GM18870 (cell line): ENCODE measurements around the gene IFT81.
"Not testable (repeated sequence)": the region's sequence is repeated elsewhere in the genome, so short reads cannot be mapped to it uniquely, and the experiment has no call there.

Experiments
- ATAC-seq: cut with Tn5 transposase; IDR thresholded peaks from one replicate; pipeline ENCODE4 v1.9.1; 2021; ENCODE audit warnings: moderate library complexity; ENCODE audit not compliant: unreplicated experiment

The IFT81 gene

DNA sequence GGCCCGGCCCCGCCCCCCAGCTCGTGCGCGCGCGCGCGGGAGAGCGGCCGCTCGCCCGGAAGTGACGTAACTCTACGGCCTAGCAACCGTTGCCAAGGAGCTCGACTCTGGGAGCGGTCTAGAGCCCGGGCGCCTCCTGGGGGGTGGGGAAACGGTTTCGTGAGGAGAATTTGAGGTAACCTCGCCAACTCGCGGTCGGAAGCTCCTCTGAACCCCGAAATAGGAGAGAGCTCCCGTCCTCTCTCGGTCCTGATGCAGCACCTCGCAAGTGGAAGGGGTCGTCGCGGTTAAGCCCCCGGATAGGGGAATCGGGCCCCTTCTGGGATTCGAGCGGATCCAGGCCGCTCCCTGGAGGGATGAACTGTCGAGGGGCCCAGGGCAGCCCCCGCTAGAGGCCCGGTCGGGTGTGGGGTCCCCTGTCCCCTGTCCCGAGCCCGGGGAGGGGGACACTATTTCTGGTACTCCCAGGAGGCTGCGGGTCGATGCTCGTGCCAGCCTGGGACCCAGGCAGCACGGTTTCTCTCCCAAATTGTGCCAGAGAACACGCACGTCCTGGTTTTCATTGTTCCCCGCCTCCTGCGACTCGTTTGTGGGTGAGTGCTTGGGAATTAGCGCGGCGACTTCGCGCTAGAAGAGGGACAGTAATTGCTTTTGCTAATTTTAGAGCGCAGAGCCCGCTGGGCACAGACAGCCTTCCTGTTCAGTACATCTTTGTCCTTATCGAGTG, at the start of gene IFT81:
Gene IFT81 (plus strand): TSS at position 89 of the 727 bp plus-strand sequence. CDS start 3,024 bp downstream, outside the sequence.
- no peak for ATAC-seq

- ATAC-seq, result no peak
Observed at GRCh38 chr12:110075880-110076279, 48.3 kb upstream of the IFT81 start.

GRCh38 chr12:110077800-110078199, 46.4 kb upstream of the IFT81 start:
- ATAC-seq, result no peak

- peak; percentile 80 for ATAC-seq
Observed at GRCh38 chr12:110079477-110080400, 44.4 kb upstream of the IFT81 start.

- no peak for ATAC-seq
Observed at GRCh38 chr12:110080410-110080809, 43.7 kb upstream of the IFT81 start.

DNA sequence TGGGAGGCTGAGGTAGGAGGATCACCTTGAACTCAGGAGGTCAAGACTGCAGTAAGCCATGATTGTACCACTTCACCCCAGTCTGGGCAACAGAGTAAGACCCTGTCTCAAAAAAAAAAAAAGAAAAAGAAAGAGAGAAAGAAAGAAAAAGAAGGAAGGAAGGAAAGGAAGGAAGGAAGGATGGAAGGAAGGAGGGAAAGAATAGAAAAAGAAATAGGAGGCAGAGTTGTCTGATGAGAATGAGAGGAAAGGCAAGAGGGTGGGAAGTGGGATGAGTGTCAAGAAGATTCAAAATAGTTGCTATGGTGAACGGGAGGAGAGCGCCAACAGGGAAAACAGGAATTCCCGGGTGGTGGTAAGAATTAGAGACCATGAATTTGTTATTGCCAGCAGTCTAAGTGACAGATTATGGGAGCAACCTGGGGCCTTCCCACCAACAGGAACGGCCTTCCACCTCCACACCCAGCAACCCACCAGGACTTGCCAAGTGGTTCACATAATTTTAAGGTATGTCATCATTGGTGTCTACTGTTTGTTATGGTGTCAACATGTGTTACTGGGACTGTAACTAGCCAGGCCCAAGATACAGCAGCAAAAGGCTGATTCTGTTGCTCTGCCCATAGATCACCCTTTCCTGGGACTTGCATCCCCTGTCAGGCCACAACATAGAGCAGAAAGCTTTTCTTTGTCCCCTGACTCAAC, 39.7 kb upstream of the IFT81 start:
- no peak for ATAC-seq

GRCh38 chr12:110088216-110088615, 35.9 kb upstream of the IFT81 start:
- ATAC-seq, result not testable (repeated sequence)

- ATAC-seq, result no peak
Observed at GRCh38 chr12:110088936-110089335, 35.2 kb upstream of the IFT81 start.

DNA sequence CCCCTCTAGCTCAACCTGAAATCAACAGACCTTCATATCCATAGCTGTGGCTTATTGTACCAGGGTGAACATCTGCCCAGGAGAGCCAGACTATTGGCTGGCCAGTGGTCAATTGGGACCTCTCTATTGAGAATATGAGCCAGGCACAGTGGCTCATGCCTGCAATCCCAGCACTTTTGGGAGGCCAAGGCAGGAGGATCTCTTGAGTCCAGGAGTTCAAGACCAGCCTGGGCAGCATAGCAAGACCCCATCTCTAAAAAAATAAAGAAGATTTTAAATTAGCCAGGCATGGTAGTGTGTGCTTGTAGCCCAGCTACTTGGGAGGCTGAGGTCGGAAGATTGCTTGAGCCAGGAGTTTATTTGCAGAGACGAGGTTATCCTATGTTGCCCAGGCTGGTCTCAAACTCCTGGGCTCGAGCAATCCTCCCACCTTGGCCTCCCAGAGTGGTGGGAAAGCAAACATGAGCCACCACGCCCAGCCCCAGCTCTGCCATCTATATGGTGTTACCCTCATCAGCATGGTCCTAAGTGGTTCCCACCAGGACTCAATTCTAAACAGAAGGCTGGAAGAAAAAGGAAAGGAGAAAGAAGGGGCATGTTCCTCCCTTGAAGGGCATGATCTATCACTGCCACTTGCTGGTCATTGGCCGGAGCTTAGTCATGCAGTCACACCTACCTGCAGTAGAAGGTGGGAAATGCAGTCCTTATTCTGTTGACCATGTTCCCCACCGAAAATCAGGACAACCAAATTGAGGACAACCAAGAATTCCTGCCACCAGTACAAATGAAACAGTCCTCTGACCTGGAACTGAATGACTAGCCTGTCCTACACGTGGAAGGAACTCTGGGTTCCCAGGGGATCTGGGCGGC, 33.7 kb upstream of the IFT81 start:
- no peak for ATAC-seq

- ATAC-seq, result no peak
Observed at GRCh38 chr12:110091136-110091711, 32.9 kb upstream of the IFT81 start.

DNA sequence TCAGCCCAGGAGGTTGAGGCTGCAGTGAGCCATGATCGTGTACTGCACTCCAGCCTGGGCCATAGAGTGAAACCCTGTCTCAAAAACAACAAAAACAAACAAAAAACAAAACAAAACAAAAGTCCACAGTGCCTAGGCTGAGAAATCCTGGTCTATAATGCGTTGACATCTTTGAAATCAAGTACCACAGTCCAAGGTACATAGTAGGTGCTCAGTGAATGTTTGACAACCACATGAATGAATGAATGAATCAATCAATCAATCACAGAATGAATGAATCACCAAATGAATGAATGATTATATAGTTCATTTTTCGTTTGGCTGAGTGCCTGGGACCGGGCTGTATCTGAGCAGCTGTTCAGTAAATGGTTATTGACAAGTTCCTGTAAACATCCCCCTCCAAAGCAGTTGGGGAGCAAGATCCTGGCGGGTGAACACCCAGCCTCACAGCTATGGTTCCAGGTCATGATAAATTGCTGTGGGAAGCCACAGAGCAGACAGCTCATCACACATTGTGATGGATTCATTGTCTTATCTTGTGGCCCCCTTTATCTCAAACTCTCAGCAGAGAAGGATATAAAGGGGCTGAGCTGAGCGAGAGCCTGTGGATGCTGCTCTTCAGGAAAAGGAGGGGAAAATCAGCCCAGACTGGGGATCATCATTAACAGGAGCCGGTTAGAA, 30.4 kb upstream of the IFT81 start:
- ATAC-seq, result no peak

- peak; percentile 75 for ATAC-seq
Observed at GRCh38 chr12:110100315-110100970, 23.7 kb upstream of the IFT81 start.

DNA sequence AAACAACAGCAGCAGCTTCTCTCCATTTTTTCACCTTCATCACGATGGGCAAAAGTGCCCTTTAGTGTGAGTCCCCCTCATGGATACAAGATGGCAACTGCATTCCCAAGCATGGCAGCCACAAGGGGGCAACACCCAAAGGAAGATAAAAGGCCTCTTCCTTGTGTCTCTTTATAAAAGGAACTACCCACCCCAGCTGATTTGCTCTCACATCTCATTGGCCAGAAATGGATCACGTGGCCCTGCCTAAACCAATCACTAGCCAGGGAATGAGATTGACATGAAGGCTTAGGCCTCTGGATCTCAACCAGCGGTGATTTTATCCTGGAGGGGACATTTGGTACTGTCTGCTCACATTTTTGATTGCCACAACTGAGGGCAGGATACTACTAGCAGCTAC, 21.9 kb upstream of the IFT81 start:
- ATAC-seq, result no peak

DNA sequence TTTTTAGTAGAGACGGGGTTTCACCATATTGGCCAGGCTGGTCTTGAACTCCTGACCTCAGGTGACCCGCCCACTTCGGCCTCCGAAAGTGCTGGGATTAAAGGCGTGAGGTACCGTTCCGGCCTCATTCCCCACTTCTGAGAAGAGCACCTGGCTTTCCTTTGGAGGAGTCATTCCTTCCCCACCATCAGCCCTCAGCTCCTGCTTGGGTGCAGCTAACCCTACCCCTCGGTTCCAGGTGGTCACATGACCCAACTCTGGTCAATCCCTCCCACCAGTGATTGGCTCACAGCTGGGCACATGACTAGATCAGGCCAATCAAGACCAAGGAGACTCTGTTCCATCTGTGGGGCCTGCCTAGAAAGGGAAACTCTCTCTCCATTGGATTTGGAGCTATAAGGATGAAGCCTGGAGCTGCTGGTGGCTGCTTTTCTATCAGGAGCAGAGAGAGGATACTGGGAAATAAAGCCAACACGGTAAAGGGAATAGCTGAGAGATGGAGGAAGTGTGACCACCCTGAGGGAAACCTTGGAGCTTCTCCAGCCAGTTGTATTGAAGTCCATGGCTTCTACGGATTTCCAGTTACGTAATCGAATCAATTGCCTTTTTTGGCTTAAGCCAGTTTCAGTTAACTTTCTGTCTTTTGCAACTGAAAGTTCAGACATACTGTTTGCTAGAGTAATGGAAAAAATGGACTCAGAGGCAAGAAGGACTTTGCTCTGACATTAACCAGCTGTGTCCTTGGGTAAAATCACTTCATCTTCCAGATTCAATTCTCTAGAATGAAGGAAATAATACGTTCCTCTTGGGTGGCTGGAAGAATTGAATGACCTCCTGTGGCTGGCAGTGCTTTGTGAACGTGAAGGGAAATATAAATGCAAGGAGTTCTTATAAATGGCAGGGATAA, 19.7 kb upstream of the IFT81 start:
- ATAC-seq, result no peak

GRCh38 chr12:110105159-110105558, 19.0 kb upstream of the IFT81 start:
- no peak for ATAC-seq

- no peak for ATAC-seq
Observed at GRCh38 chr12:110105986-110106385, 18.2 kb upstream of the IFT81 start.

- ATAC-seq, result no peak
Observed at GRCh38 chr12:110107369-110108281, 16.5 kb upstream of the IFT81 start.
